Activated CD4-positive, alpha-beta T cell treated with anti-CD3 and anti-CD28 coated beads, Interleukin-2, amount 10 ng/mL, durations not matched to agents 7 days and 5 days (primary cell): ENCODE data around the gene ABCC2. TPM values are rescaled to one million over a fixed set of nuclear protein-coding genes. Genes with fewer than 3 reads are reported as not detected.
A peak's percentile ranks its signal among the peaks of the same experiment; 100 is the strongest.
"Not testable (repeated sequence)": the region's sequence is repeated elsewhere in the genome, so short reads cannot be mapped to it uniquely, and the experiment has no call there.

Experiments used
- CTCF ChIA-PET: fragments of 350-600 bp; sonication (Branson Sonifier 250); formaldehyde crosslinking; loops from one replicate; lab custom pipeline; 2021; ENCODE audit warnings: antibody characterized with exemption; lab: Charles Lee
- POLR2A ChIA-PET: fragments of 350-600 bp; sonication (Branson Sonifier 250); formaldehyde crosslinking; loops from one replicate; lab custom pipeline; 2021; ENCODE audit warnings: antibody characterized with exemption; lab: Charles Lee
- DNase-seq: peaks from one replicate; pipeline ENCODE4 v3.0.0-alpha.2; 2020
- H3K27ac Mint-ChIP-seq: one replicate; pipeline ENCODE4 v1.8.0; 2021; ENCODE audit warnings: mild to moderate bottlenecking, moderate library complexity, mixed read lengths
- H3K27me3 Mint-ChIP-seq: one replicate; pipeline ENCODE4 v1.8.0; 2021; ENCODE audit warnings: mixed read lengths
- H3K36me3 Mint-ChIP-seq: one replicate; pipeline ENCODE4 v1.8.0; 2021; ENCODE audit warnings: low read depth, mixed read lengths
- H3K4me1 Mint-ChIP-seq: one replicate; pipeline ENCODE4 v1.8.0; 2021; ENCODE audit warnings: mixed read lengths
- H3K4me3 Mint-ChIP-seq: one replicate; pipeline ENCODE4 v1.8.0; 2021; ENCODE audit warnings: mild to moderate bottlenecking, moderate library complexity, mixed read lengths
- H3K9me3 Mint-ChIP-seq: one replicate; pipeline ENCODE4 v1.8.0; 2021; ENCODE audit warnings: mixed read lengths
- total RNA-seq, 2 experiments: library from RNA; stranded (reverse); gene quantifications; one replicate each; pipeline ENCODE4 v1.2.3, GENCODE V29; 2021

The ABCC2 gene
- total RNA-seq, result 1 to 10 TPM; 1.0 to 1.3 TPM

GRCh38 chr10:99782447-99783286 lies at the start of gene ABCC2:
Gene ABCC2, plus strand, starts transcription at chr10:99782640. Its CDS starts 205 bp downstream, at chr10:99782845.
- ChIA-PET POLR2A (no interaction called here), CTCF (interaction anchor here (0.6 to 1.1 kb wide), 3 partner anchors 18 to 1117 kb away, joined by 3 to 5 read pairs (median 3); no protein-coding TSS in a partner anchor)
- H3K27me3 Mint-ChIP-seq, result no peaks in the 10 kb centered on the region
- no peak for DNase-seq
- no peaks in the 10 kb centered on the region for H3K9me3 Mint-ChIP-seq
- H3K4me1 Mint-ChIP-seq, result peaks cover 8% of the 10 kb centered on the region
- no peak within 1 kb of the TSS for H3K4me3 Mint-ChIP-seq
- H3K36me3 Mint-ChIP-seq, result no peaks in the 10 kb centered on the region
- no peak within 1 kb of the TSS for H3K27ac Mint-ChIP-seq

- DNase-seq, result no peak
- Mint-ChIP-seq H3K36me3 (peaks cover 32% of the 10 kb centered on the region), H3K27me3 (no peaks in the 10 kb centered on the region), H3K27ac (peak overlapping the region; percentile 57), H3K9me3 (no peaks in the 10 kb centered on the region), H3K4me1 (peaks cover 28% of the 10 kb centered on the region), H3K4me3 (peak overlapping the region; percentile 100)
- CTCF ChIA-PET, result interaction anchor here (1.4 to 3.1 kb wide), 2 partner anchors 8 to 108 kb away, joined by 5 to 25 read pairs; no protein-coding TSS in a partner anchor
- POLR2A ChIA-PET, result interaction anchor here (0.9 kb wide), 1 partner anchor 137 kb away, joined by 4 read pairs; no protein-coding TSS in a partner anchor
Measured at GRCh38 chr10:99733366-99733765, 49.1 kb upstream of the ABCC2 start.

GRCh38 chr10:99734111-99734510 lies 48.3 kb upstream of the ABCC2 start:
- Mint-ChIP-seq H3K4me1 (peaks cover 26% of the 10 kb centered on the region), H3K36me3 (peaks cover 38% of the 10 kb centered on the region)
- POLR2A ChIA-PET, H3K9me3 Mint-ChIP-seq, H3K4me3 Mint-ChIP-seq, H3K27me3 Mint-ChIP-seq, H3K27ac Mint-ChIP-seq, DNase-seq: not testable (repeated sequence)
- CTCF ChIA-PET, result interaction anchor here (0.6 kb wide), 1 partner anchor 125 kb away, joined by 4 read pairs; no protein-coding TSS in a partner anchor

GRCh38 chr10:99740260-99740659 lies 42.2 kb upstream of the ABCC2 start:
- peaks cover 17% of the 10 kb centered on the region for H3K9me3 Mint-ChIP-seq
- no peak overlapping the region for H3K4me3 Mint-ChIP-seq
- POLR2A ChIA-PET, result no interaction called here
- peaks cover 78% of the 10 kb centered on the region for H3K36me3 Mint-ChIP-seq
- H3K27ac Mint-ChIP-seq, result no peak overlapping the region
- peaks cover 7% of the 10 kb centered on the region for H3K4me1 Mint-ChIP-seq
- no peak for DNase-seq
- no peaks in the 10 kb centered on the region for H3K27me3 Mint-ChIP-seq
- CTCF ChIA-PET, result interaction anchor here (1.3 to 3.7 kb wide), 3 partner anchors 8 to 305 kb away, joined by 3 to 25 read pairs (median 3); partner anchors contain the start of genes COX15 and CUTC

GRCh38 chr10:99740933-99741559 lies 41.4 kb upstream of the ABCC2 start:
- peaks cover 75% of the 10 kb centered on the region for H3K36me3 Mint-ChIP-seq
- CTCF ChIA-PET, result interaction anchor here (0.9 to 3.7 kb wide), 5 partner anchors 9 to 305 kb away, joined by 3 to 25 read pairs (median 3); partner anchors contain the start of genes COX15 and CUTC
- peaks cover 7% of the 10 kb centered on the region for H3K4me1 Mint-ChIP-seq
- H3K4me3 Mint-ChIP-seq, result no peak overlapping the region
- no peaks in the 10 kb centered on the region for H3K27me3 Mint-ChIP-seq
- no peak overlapping the region for H3K27ac Mint-ChIP-seq
- POLR2A ChIA-PET, result no interaction called here
- H3K9me3 Mint-ChIP-seq, result peaks cover 17% of the 10 kb centered on the region
- DNase-seq, result no peak

- no peaks in the 10 kb centered on the region for H3K27me3 Mint-ChIP-seq
- H3K4me3 Mint-ChIP-seq, result no peak overlapping the region
- ChIA-PET POLR2A (no interaction called here), CTCF (interaction anchor here (0.6 to 3.7 kb wide), 4 partner anchors 10 to 498 kb away, joined by 3 to 25 read pairs (median 4); partner anchors contain the start of genes COX15 and CUTC)
- peaks cover 68% of the 10 kb centered on the region for H3K36me3 Mint-ChIP-seq
- no peak overlapping the region for H3K27ac Mint-ChIP-seq
- peaks cover 17% of the 10 kb centered on the region for H3K9me3 Mint-ChIP-seq
- peaks cover 6% of the 10 kb centered on the region for H3K4me1 Mint-ChIP-seq
- no peak for DNase-seq
Measured at GRCh38 chr10:99742254-99742653, 40.2 kb upstream of the ABCC2 start.

GRCh38 chr10:99742701-99743100 lies 39.7 kb upstream of the ABCC2 start:
- H3K4me3 Mint-ChIP-seq, result no peak overlapping the region
- no peaks in the 10 kb centered on the region for H3K27me3 Mint-ChIP-seq
- peaks cover 17% of the 10 kb centered on the region for H3K9me3 Mint-ChIP-seq
- DNase-seq, result no peak
- ChIA-PET POLR2A (interaction anchor here (0.6 kb wide), 1 partner anchor 225 kb away, joined by 4 read pairs; no protein-coding TSS in a partner anchor), CTCF (interaction anchor here (0.6 to 3.7 kb wide), 4 partner anchors 10 to 498 kb away, joined by 3 to 25 read pairs (median 4); partner anchors contain the start of genes COX15 and CUTC)
- peaks cover 2% of the 10 kb centered on the region for H3K4me1 Mint-ChIP-seq
- no peak overlapping the region for H3K27ac Mint-ChIP-seq
- peaks cover 64% of the 10 kb centered on the region for H3K36me3 Mint-ChIP-seq

GRCh38 chr10:99743841-99744240 lies 38.6 kb upstream of the ABCC2 start:
- POLR2A ChIA-PET, result no interaction called here
- no peak for DNase-seq

GRCh38 chr10:99746166-99746565 lies 36.3 kb upstream of the ABCC2 start:
- DNase-seq, H3K27me3 Mint-ChIP-seq, POLR2A ChIA-PET, H3K4me3 Mint-ChIP-seq, H3K9me3 Mint-ChIP-seq, H3K4me1 Mint-ChIP-seq: not testable (repeated sequence)
- Mint-ChIP-seq H3K27ac (peak overlapping the region; percentile 50), H3K36me3 (peaks cover 56% of the 10 kb centered on the region)
- CTCF ChIA-PET, result interaction anchor here (0.6 to 1.1 kb wide), 2 partner anchors 13 to 124 kb away, joined by 3 read pairs; no protein-coding TSS in a partner anchor

More at GRCh38 chr10:99743841-99744240, 38.6 kb upstream of the ABCC2 start:
- peaks cover 64% of the 10 kb centered on the region for H3K36me3 Mint-ChIP-seq
- H3K4me1 Mint-ChIP-seq, result peaks cover 2% of the 10 kb centered on the region
- CTCF ChIA-PET, result interaction anchor here (1.1 to 1.4 kb wide), 2 partner anchors 9 to 16 kb away, joined by 3 read pairs; no protein-coding TSS in a partner anchor
- H3K27ac Mint-ChIP-seq, result no peak overlapping the region
- peaks cover 17% of the 10 kb centered on the region for H3K9me3 Mint-ChIP-seq
- H3K27me3 Mint-ChIP-seq, result no peaks in the 10 kb centered on the region
- H3K4me3 Mint-ChIP-seq, result no peak overlapping the region

- DNase-seq, result no peak
- no peak overlapping the region for H3K27ac Mint-ChIP-seq
- peaks cover 40% of the 10 kb centered on the region for H3K36me3 Mint-ChIP-seq
- ChIA-PET POLR2A (no interaction called here), CTCF (interaction anchor here (0.5 to 1.0 kb wide), 2 partner anchors 16 to 1103 kb away, joined by 3 read pairs; partner anchors contain the start of gene CUTC)
- H3K27me3 Mint-ChIP-seq, result no peaks in the 10 kb centered on the region
- no peak overlapping the region for H3K4me3 Mint-ChIP-seq
- H3K9me3 Mint-ChIP-seq, result no peaks in the 10 kb centered on the region
- no peaks in the 10 kb centered on the region for H3K4me1 Mint-ChIP-seq
Measured at GRCh38 chr10:99748823-99749451, 33.5 kb upstream of the ABCC2 start.

- Mint-ChIP-seq H3K27ac (no peak overlapping the region), H3K27me3 (no peaks in the 10 kb centered on the region), H3K4me3 (no peak overlapping the region), H3K36me3 (peaks cover 41% of the 10 kb centered on the region), H3K4me1 (no peaks in the 10 kb centered on the region), H3K9me3 (no peaks in the 10 kb centered on the region)
- POLR2A ChIA-PET, result no interaction called here
- CTCF ChIA-PET, result no interaction called here
- DNase-seq, result no peak
Measured at GRCh38 chr10:99750641-99751040, 31.8 kb upstream of the ABCC2 start.

GRCh38 chr10:99754670-99755069 lies 27.8 kb upstream of the ABCC2 start:
- peaks cover 56% of the 10 kb centered on the region for H3K36me3 Mint-ChIP-seq

More at GRCh38 chr10:99754670-99755069, 27.8 kb upstream of the ABCC2 start:
- POLR2A ChIA-PET, result no interaction called here
- no peak overlapping the region for H3K27ac Mint-ChIP-seq
- CTCF ChIA-PET, result no interaction called here
- no peaks in the 10 kb centered on the region for H3K4me1 Mint-ChIP-seq
- DNase-seq, result no peak
- no peaks in the 10 kb centered on the region for H3K9me3 Mint-ChIP-seq
- no peak overlapping the region for H3K4me3 Mint-ChIP-seq
- no peaks in the 10 kb centered on the region for H3K27me3 Mint-ChIP-seq
